Kidney (tissue), 14 donors: ENCODE results near the gene UNC93A. TPM values are rescaled to one million over a fixed set of nuclear protein-coding genes. Genes with fewer than 3 reads are reported as not detected.
"Not testable (repeated sequence)": the region's sequence is repeated elsewhere in the genome, so short reads cannot be mapped to it uniquely, and the experiment has no call there.

Experiments used
- DNase-seq, 5 donors: peaks; one replicate each; pipeline ENCODE4 v3.0.0-alpha.2; 2013 to 2020
- FAIRE-seq: peaks from 2 replicates; lab custom pipeline; 2012; peaks lifted over from hg19 to GRCh38; lab: Jason Lieb, UNC
- H3K27ac ChIP-seq, 2 donors: one replicate each; pipeline ENCODE4 v1.7.0; 2013; ENCODE audit warnings: low read depth in 2 of 2, low read length in 2 of 2, inconsistent platforms in 1 of 2
- H3K27me3 ChIP-seq: one replicate; pipeline ENCODE4 v1.7.1; 2013; ENCODE audit warnings: low read length, inconsistent platforms; ENCODE audit not compliant: control insufficient read depth, insufficient read depth
- H3K36me3 ChIP-seq, 3 donors: one replicate each; pipeline versions ENCODE4 v1.7.0 to v1.7.1; 2013; ENCODE audit warnings: low read length in 3 of 3, control low read depth in 1 of 3, inconsistent platforms in 1 of 3; ENCODE audit not compliant: insufficient read depth in 3 of 3, control insufficient read depth in 2 of 3
- H3K4me1 ChIP-seq, 3 donors: one replicate each; pipeline versions ENCODE4 v1.7.0 to v1.7.1; 2013; ENCODE audit warnings: low read length in 3 of 3, inconsistent platforms in 1 of 3, low read depth in 1 of 3; ENCODE audit not compliant: control insufficient read depth in 2 of 3, insufficient read depth in 2 of 3
- H3K4me3 ChIP-seq, 3 donors: one replicate each; pipeline versions ENCODE4 v1.7.0 to v1.8.1; 2013; ENCODE audit warnings: low read length in 3 of 3, control low read depth in 1 of 3, inconsistent platforms in 1 of 3
- H3K9ac ChIP-seq, 3 donors: one replicate each; pipeline versions ENCODE4 v1.7.0 to v1.7.1; 2013; ENCODE audit warnings: low read length in 3 of 3, control low read depth in 1 of 3, inconsistent platforms in 1 of 3
- H3K9me3 ChIP-seq, 3 donors: one replicate each; pipeline versions ENCODE4 v1.7.0 to v1.7.1; 2013; ENCODE audit warnings: low read length in 3 of 3, control low read depth in 1 of 3, inconsistent platforms in 1 of 3; ENCODE audit not compliant: control insufficient read depth in 2 of 3, insufficient read depth in 1 of 3
- CTCF ChIP-seq: IDR thresholded peaks from 3 replicates; pipeline ENCODE4 v1.5.1; 2012; ENCODE audit warnings: mild to moderate bottlenecking, moderate library complexity, borderline replicate concordance; ENCODE audit not compliant: insufficient read depth; ENCODE audit errors: extremely low read depth
- intact Hi-C: fragments of 100-400 bp; cut with DNase I; formaldehyde crosslinking; loops from one replicate; pipeline ENCODE4 v1.11.1; 2022
- polyA plus RNA-seq: library from polyadenylated mRNA; stranded (reverse); fragments of 350-450 nt; fragmentation: Illumina TruSeq; extraction: RNeasy Lipid Tissue Mini Kit (QIAGEN cat#74804); gene quantifications from one replicate; pipeline ENCODE4 v1.2.3, GENCODE V29; 2014; ENCODE audit warnings: low read depth, low replicate concordance; ENCODE audit not compliant: insufficient read depth
- total RNA-seq: library from RNA; stranded (reverse); fragmentation: NEBNext Ultra II Directional; extraction: Animal tissue kit (Norgen Biotek cat#: 25700); gene quantifications from one replicate; pipeline ENCODE4 v1.2.1, GENCODE V29; 2021
- donor health status: control.
- donor health status: control.
- donor health status: control.
- donor health status: control.
- donor health status: control.
- donor health status: DM: yes; HTN: yes; CAD: no.
- donor health status: Normal renal cell carcinoma (clear cell type).

The UNC93A gene
- total and polyA plus RNA-seq, 2 donors from 2014 or later: 0.56 TPM; not detected in 1

GRCh38 chr6:167288591-167289225, 2.4 kb upstream of the UNC93A start:
- H3K4me1 ChIP-seq, H3K27ac ChIP-seq, H3K9me3 ChIP-seq, H3K36me3 ChIP-seq, H3K9ac ChIP-seq, H3K4me3 ChIP-seq, H3K27me3 ChIP-seq, intact Hi-C loops: not testable (repeated sequence)
- FAIRE-seq (peak; percentile 99), DNase-seq (peak in 4 of 5 donors; percentile 43 to 76 (median 66))
- peak; percentile 14 for TF ChIP-seq CTCF

- FAIRE-seq, H3K4me3 ChIP-seq, H3K27ac ChIP-seq, intact Hi-C loops, H3K9ac ChIP-seq, H3K4me1 ChIP-seq, H3K27me3 ChIP-seq, H3K9me3 ChIP-seq, H3K36me3 ChIP-seq: not testable (repeated sequence)
- DNase-seq: peak in 1 of 5 donors; percentile 15
Observed at GRCh38 chr6:167289291-167289690, 1.8 kb upstream of the UNC93A start.

GRCh38 chr6:167291623-167292300, 647 bp downstream of the UNC93A start:
- intact Hi-C loops: no loop called here
- DNase-seq (peak in 1 of 5 donors; percentile 20), FAIRE-seq (no peak)

More at GRCh38 chr6:167291623-167292300, 647 bp downstream of the UNC93A start:
- H3K4me3 ChIP-seq: no peak overlapping the region
- no peak for TF ChIP-seq CTCF
- H3K9me3 ChIP-seq: no peaks in the 10 kb centered on the region
- no peak overlapping the region for H3K27ac ChIP-seq
- no peaks in the 10 kb centered on the region for H3K36me3 ChIP-seq
- peaks cover 0 to 6% (median 0%) of the 10 kb centered on the region in 3 donors for H3K4me1 ChIP-seq
- H3K27me3 ChIP-seq: no peaks in the 10 kb centered on the region
- H3K9ac ChIP-seq: no peak overlapping the region
